HG02759 (cell line): ENCODE results near the gene SLC16A2.
A peak's percentile ranks its signal among the peaks of the same experiment; 100 is the strongest.
"Not testable (repeated sequence)": the region's sequence is repeated elsewhere in the genome, so short reads cannot be mapped to it uniquely, and the experiment has no call there.

Source experiments
- ATAC-seq: cut with Tn5 transposase; IDR thresholded peaks from one replicate; pipeline ENCODE4 v1.9.1; 2021; ENCODE audit warnings: mild to moderate bottlenecking, moderate library complexity; ENCODE audit not compliant: unreplicated experiment

SLC16A2 gene

DNA sequence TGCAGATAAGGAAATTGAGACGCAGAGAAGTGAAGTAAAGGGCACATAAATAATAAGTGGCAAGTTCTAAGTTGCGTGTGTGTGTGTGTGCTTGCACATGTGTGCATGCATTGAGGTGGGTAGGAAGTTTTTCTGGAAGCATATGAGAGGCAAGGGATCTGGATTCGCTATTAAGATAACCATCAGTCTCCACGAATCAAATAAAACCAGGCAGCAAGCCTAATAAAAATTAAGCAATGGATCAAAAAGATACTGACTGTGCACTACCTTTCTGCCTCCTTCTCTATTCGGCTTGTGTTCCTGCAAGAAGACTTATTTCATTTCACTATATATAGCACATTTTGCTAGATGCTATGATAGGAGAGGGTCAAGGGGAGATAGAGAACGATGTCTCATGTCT lies 23.8 kb downstream of the SLC16A2 start:
- no peak for ATAC-seq

DNA sequence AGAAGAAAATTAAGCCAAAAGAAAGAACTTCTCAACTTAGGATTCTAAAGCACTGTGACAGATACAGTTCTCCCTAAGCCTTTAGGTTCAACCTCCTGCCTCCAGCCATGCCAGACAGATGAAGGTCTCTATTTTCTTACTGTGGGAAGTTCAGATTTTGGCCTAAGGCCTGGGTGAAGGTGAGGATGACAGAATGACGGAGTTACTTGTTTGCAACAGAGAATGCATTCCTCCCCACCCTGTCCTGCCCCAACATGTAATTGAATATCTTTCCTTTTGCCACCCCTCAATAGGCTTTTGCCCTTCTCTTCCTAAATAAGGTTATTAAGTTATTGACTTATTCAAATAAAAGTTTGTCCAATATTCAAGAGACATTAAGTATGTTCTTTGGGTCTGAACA lies 25.6 kb downstream of the SLC16A2 start:
- ATAC-seq: no peak

DNA sequence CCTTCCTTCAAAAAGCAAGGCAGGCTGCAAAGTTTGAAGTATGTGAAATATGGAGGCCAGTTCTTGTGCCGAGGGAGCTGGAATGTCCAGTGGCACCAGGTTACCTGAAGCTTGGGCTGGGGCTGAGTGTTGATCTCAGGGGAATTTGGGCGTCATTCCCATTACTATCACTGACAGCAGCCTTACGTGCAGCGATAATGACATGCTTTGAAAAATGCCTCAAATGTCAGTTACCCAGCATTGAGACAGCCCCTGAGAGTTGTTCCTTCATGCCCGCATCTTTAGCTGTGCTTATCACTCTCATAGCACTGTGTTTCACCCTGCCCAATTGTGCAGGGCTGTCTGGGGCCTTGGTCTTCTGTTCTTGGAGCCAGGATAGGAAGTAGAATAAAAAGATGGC lies 27.4 kb downstream of the SLC16A2 start:
- ATAC-seq: no peak

DNA sequence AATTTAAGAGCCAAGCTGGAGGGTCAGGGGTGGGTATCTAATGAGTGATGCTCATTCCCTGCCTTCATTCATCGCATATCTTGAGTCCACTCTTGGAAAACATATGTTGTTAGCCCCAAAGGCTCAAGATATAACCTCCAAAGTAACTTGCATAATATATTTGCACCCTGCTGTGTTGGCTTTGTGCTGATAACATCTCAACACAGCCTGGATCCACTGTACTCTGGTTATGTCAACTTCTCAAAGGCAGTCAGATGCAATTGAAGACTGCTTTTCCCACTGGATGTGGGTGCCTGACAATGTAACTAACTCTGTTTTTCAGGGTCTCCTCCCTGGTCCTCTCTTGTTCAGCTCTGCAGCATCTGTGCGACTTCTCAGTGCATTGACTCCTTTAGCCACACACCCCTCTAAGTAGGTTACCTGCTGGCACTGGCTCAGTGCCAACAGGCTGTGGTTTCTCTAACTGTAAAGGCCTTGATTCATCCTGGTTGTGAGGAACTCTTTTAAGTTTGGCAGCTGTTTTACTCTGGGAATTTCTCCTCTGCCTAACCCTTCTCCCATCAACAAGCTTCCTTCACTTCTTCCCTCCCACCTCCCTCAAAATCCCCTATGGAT lies 28.1 kb downstream of the SLC16A2 start:
- no peak for ATAC-seq

DNA sequence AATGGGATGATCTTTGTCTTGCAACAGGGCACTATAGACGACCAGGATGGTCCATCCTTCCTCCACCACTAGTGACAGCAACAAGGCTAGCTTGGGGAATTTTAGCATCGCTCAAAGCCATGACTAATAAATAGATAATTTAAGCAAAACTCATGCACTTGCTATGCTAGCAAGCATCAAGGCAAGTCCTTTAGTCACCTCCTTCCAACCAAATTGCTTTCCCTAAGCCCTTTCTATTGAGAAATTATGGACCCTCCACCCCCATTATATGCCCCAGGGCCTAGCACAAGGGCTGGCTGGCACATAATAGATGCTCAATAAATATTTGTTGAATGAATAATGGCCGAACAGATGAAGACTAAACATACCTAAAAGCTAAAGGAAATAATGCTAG lies 28.6 kb downstream of the SLC16A2 start:
- ATAC-seq: no peak

DNA sequence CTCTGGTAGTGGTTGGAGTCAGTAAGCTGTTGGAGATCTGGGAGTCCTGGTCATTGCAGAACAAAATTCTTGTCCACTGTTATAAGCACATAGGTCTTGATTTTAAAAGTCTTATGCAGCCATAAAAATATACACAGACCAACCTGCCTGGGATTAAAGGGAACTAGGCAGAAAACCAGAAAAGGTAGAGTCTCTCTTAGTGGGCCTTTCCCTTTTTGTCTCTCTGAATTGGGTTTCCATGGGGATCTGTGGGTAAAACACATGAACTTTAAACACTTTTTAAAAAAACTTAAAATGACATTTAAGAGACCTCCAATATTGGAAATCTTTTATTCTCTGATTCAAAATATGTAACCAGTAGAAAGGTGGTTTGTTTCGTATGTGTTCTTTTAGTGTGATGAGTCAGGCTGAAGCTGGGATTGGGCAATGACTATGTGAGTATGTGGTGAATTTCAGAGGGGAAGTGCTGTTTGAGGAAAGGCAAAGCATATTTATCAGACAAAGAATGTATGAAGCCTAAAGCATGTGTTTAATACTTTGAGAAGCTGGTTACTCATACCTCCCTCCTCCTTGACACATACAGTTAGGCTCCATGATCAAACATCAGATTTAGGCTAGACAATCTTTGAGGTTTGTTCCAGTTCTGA lies 29.6 kb downstream of the SLC16A2 start:
- ATAC-seq: no peak

DNA sequence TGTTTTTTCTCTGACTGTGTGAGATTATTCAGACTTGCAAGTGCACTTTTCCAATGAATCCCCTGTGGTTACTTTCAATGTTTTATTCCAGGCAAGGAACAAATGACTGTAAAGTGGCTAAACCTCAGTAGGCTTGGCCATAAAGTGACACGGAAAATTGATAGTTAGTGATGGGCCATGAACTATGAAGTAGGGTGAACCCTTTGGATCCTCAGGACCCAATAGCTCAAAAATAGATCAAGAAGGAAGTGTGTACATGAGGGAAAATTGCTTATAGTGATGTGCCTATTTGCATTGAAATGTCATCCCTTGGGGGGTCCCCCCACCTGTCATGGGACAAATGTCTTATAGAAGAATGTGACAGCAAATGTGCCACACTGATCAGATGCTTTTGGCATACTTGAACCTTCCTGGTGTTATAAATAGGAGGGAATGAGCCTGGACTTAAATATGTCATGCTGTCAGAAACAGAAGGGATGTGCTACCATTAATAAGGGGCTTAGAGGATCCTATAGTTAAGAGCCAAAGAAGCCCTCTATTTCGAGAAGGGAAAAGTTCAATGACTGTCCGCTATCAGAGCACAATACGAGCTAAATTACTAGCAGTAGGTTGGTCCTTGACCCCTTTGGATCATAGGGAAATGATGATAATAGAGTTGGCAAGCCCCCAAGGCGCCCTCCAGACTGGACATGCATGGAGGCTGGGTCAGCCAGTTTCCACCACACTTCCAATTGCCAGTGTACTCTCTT lies 30.3 kb downstream of the SLC16A2 start:
- no peak for ATAC-seq

DNA sequence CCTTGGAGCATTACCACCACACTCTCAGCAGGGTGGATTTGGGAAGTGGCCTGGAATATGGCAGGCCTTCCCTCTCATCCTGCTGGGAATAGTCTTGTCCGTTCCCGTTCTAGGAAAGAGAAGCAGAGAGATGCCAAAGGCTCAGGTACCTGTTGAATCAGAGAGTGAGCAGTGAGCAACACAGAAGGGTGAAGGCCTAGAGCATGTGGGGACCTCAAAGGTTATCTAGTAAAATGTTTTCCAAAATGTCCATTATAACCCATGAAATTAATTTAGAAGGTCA lies 30.8 kb downstream of the SLC16A2 start:
- no peak for ATAC-seq

DNA sequence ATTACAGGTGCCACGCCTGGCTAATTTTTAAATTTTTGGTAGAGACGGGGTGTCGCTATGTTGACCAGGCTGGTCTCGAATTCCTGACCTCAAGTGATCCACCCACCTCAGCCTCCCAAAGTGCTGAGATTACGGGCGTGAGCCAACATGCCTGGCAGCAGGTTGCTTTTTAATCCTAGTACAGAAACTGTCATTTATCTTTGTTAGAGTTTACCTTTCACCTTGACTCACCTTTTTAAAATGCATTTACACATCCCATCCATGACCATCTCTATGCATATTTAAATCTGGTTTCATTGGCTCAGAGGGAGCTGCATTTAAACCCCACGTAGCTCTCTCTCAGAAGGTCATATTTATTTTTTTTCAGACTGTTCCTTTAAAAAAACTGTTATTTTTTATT lies 31.9 kb downstream of the SLC16A2 start:
- no peak for ATAC-seq

DNA sequence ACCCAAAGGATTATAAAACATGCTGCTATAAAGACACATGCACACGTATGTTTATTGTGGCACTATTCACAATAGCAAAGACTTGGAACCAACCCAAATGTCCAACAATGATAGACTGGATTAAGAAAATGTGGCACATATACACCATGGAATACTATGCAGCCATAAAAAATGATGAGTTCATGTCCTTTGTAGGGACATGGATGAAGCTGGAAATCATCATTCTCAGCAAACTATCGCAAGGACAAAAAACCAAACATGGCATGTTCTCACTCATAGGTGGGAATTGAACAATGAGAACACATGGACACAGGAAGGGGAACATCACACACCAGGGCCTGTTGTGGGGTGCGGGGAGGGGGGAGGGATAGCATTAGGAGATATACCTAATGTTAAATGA lies 32.9 kb downstream of the SLC16A2 start:
- not testable (repeated sequence) for ATAC-seq

DNA sequence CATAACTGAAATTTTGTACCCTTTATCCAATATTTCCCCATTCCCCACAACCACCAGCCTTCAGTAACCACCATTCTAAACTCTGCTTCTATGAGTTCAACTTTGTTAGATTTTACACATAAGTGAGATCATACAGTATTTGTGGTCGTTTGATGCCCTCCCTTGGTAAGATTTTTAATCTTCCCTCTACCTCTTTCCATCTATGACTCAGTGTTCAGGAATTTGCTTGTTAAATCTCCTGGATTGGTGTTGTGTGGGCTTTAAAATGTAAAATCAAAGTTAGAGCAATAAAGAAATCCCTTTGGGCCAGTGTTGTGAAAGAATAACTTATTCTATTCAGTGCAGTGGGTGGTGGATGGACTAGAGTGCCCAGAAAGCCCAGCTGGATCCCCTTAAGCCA lies 37.4 kb downstream of the SLC16A2 start:
- no peak for ATAC-seq

DNA sequence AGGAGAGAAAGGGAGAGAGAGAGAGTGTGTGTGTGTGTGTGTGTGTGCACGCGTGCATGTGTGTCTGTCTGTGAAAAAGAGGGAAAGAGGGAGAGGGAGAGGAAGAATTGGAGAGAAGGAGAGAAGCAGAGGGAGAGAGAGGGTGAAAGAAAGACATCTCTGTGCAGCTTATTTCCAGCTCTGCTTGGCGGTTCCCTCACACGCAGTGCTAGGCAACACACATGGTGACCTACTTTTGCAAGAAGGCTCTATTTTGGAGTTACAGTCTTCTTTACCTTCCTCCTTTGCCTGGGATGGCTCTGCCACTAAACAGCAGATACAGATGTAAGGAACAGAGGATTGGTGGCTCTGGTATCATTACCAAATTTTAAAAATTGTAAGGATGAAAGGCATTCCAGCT lies 40.1 kb downstream of the SLC16A2 start:
- no peak for ATAC-seq

DNA sequence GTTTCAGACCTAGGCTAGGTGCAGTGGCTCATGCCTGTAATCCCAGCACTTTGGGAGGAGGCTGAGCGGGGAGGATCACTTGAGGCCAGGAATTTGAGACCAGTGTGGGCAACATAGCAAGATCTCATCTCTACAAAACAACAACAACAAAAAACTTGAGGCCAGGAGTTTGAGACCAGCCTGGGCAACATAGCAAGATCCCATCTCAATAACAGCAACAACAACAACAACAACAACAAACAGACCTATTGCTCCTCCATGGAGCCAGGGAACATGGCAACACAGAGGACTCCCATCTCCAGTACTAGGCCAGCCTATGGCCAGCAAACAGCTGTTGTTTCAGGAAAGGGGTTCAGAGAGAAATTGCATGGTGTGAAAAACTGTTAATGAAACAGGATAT lies 43.4 kb downstream of the SLC16A2 start:
- ATAC-seq: no peak

DNA sequence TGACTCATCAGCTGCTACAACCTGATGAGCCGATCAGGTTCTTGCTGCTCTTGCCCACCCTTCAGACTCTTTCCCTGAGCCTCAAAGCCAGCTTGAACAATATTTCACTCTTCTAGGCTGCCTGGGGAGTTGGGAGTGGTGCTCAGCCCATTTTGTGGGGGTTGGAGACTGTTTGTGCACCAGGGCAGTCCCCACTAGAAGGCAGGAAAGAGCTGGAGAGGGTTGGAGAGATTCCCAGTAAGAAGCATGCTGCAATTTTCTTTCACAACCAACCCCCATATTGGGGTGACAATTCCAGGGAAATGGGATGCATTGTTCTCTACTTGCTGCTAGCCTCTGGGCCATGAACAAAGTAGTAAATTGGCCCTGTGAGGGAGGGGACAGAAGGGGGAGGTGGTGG lies 44.1 kb downstream of the SLC16A2 start:
- ATAC-seq: no peak

DNA sequence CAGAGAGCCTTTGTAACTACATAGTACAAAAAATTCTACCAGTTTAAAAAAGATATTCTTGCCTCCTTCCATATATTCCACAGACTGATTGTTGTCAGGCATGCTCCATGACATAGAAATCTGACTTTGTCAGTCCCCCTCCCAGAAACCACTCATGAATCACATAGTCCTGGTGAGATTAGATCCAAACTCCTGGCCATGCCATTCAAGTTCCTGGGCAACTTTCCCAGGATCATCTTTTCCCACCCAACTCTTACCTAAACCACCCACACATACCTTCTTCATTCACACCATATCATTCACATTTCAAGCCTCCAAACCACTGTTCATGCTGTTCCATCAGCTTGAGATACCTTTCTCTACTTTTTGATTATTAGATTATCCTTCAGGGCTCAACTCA lies 46.4 kb downstream of the SLC16A2 start:
- no peak for ATAC-seq

DNA sequence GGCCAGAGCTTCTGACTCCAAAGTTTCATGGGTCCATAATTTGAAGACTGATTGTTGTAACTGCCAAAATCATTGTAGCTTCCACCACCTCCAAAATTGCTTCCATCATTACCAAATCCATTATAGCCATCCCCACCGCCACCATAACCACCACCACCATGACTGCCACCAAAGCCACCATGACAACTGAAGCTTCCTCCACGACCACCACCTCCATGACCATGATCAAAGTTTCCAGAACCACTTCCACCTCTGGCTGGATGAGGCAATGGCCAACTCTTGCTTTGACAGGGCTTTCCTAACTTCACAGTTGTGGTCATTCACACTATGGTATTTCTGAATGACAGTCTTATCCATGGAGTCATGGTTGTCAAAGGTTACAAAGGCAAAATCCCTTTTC lies 51.8 kb downstream of the SLC16A2 start:
- ATAC-seq: not testable (repeated sequence)

DNA sequence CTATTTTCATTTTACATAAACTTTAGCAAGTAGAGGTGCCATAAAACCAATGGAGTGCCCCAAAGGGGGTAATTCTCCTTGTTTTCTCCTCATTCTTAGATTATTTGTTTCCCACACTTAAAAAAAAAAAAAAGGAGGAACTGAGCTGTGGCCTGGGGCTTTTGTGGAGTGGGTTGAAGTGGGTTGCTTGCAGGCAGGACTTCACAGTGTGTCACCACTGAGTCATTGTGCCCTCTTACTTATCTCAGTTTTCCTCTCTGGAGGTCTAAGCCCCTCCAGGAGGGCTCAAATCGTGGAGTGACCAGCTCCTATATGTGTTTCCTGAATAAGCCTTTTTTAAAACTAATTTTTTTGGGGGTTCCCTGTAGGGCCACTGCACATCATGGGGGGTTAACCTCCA lies 69.0 kb downstream of the SLC16A2 start:
- no peak for ATAC-seq

DNA sequence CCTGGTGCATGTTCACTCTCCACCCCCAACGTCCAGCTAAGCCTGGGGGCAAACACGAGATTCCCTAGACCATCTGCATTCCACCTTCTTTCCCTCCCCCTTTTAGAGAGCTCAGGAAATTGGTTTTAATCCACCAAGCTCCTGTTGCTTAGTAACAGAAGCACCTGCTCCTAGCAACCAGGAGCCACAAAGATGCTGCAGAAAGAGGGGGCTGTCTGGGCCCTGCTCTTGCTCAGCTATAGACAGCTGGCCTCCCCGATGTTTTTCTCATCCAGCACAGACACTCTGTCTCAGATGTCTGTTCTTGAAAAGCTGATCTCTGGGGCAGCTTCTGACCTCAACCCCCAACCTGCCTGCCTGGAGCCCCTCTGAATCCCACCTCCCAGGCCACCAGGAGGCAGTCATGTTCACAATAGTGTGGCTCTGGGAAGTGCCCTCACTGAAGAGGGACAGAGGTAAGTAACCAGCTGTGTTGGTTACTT lies 71.5 kb downstream of the SLC16A2 start:
- ATAC-seq: peak; percentile 85

DNA sequence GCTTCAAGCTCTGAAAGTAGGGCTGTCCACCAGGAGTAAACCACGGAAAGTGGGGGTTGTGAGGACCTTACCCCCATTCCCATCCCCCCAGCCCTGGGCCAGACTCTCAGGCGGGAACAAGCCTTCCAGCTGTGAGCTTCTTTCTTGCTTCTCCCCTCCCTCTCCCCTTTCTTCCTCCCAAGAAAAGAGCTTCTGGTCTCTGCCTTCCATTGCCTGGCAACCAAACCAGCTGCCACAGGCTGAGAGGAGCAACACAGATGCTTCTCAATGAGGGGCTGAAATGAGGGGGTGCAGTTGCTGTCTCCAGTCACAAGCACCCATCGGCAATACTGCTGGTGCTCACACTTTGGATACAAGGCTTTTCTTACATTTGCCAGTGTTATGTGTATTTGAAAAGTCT lies 72.5 kb downstream of the SLC16A2 start:
- no peak for ATAC-seq

DNA sequence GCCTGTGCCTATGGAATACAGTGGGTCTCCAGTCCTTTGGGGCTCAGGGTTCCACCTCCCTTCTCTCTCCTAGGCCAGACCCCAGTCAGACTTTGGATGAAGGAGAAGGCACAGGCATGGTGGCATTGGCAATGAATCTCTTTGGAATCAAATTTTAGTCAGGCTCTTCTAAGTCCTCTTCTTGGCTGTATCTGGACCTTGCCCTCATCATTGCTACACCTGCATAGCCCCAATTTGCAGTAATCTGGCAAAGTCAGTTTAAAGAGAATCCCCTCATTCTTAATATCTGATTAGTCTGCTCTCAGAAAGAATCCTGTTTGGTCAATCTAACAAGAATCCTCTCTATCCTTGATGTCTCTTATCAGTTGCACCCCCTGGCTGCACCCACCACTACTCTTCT lies 77.6 kb downstream of the SLC16A2 start:
- ATAC-seq: no peak

DNA sequence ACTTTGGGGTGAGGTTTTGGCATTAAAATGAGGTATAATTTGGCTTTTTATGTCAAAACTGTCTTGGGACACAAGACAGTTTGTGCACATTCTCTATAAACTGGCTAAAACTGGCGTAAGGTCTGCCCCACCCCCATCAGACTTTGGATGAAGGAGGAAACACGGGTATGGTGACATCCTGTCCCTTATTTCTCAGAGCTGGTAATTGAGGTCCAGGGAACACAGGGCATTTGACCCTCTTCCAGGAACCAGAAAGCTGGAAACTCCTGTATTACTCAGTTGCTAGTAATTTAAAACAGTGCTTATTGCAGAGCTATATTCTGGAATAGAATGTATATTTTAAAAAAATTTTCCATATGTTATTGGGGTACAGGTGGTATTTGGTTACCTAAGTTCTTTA lies 78.8 kb downstream of the SLC16A2 start:
- no peak for ATAC-seq

DNA sequence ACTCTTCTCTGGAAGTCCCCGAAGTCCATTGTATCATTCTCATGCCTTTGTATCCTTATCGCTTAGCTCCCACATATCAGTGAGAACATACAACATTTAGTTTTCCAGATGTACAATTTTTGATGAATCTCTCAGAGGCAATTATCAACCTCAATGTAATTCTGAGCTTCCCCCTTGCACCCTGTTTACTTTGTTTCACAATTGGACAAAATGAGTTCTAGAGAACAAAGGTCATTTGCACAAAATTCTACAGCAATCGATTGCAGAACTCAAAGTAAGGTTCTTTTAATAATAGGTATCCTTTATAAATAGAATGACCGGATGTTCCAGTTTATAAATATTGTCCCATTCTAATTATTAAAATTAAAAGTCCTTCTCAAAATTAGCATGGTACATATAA lies 79.3 kb downstream of the SLC16A2 start:
- no peak for ATAC-seq

DNA sequence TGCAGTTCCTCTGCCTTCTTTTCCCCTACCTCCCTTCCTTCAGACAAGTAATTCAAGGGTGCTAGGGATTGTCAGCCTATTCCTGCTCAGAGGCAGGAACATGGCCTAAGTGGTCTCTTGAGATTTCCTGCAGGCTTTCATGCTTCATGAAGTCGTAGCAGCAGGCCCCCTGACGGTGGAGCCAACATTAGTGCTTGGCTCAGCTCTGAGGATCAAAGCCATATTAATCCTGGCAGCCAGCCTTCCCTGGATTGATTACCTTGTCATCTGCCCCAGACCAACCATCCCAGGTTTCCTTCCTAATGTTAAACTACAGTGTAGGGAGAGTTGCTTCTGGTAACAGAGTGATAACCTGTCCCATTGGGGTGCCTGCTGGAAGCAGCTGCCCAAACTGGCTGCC lies 84.1 kb downstream of the SLC16A2 start:
- ATAC-seq: no peak
